Kidney epithelial cell (primary cell): ENCODE results near the gene CASD1. TPM values are rescaled to one million over a fixed set of nuclear protein-coding genes. Genes with fewer than 3 reads are reported as not detected.
A peak's percentile ranks its signal among the peaks of the same experiment; 100 is the strongest.

Experiments used
- DNase-seq: peaks from one replicate; pipeline ENCODE4 v3.0.0-alpha.2; 2010; ENCODE audit warnings: low read depth
- H3K27me3 ChIP-seq: 2 replicates; pipeline ENCODE4 v1.6.0; 2011; ENCODE audit warnings: low read length; ENCODE audit not compliant: control insufficient read depth, insufficient read depth
- H3K36me3 ChIP-seq: 2 replicates; pipeline ENCODE4 v1.5.1; 2011; ENCODE audit warnings: low read length; ENCODE audit not compliant: control insufficient read depth, insufficient read depth
- H3K4me3 ChIP-seq: 2 replicates; pipeline ENCODE4 v1.5.1; 2011; ENCODE audit warnings: low read depth, mild to moderate bottlenecking, control low read depth, low read length
- total RNA-seq: library from RNA; depleted of rRNA; stranded (reverse); fragments of >200 nt; gene quantifications from 2 replicates; pipeline ENCODE4 v1.2.3, GENCODE V29; 2015
- TF ChIP-seq, protein P1 (sequence below): IDR thresholded peaks from 2 replicates; pipeline ENCODE4 v1.5.1; 2011; ENCODE audit warnings: mild to moderate bottlenecking, moderate library complexity, low read length, control low read depth, inconsistent platforms; ENCODE audit not compliant: insufficient read depth, poor library complexity, severe bottlenecking

The CASD1 gene
- total RNA-seq, 1 donor from 2014 or later = 15.8 TPM

DNA sequence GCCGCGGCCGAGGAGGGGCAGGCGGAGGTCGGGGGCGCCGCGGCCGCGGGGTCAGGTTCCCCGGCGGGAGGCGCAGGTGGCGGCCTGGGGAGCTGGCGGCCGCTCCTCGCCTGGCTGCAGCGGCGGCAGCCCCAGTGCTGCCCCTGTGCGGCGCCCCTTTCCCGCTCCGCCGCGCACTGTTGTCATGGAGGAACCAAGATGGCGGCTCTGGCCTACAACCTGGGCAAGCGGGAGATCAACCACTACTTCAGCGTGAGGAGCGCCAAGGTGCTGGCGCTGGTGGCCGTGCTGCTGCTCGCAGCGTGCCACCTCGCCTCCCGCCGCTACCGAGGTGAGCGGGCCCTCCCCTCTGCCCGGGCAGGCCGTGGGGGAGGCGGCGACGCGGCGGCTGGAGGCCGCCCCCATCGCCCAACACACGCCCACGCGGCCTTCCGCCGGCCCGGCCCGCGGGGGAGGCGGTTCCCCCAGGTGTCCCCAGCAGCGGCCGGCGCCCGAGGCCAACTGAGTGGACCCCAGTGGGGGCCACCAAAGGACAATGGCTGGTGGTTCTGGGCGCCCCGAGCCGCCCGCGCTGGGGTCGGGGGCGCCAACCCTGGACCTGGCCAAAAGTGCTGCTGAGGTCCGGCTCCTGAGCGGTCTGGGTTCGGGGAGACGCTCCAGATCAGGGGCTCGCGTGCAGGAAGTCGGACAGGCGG is 425 bp downstream of the CASD1 start:
- TF ChIP-seq, protein P1, sequence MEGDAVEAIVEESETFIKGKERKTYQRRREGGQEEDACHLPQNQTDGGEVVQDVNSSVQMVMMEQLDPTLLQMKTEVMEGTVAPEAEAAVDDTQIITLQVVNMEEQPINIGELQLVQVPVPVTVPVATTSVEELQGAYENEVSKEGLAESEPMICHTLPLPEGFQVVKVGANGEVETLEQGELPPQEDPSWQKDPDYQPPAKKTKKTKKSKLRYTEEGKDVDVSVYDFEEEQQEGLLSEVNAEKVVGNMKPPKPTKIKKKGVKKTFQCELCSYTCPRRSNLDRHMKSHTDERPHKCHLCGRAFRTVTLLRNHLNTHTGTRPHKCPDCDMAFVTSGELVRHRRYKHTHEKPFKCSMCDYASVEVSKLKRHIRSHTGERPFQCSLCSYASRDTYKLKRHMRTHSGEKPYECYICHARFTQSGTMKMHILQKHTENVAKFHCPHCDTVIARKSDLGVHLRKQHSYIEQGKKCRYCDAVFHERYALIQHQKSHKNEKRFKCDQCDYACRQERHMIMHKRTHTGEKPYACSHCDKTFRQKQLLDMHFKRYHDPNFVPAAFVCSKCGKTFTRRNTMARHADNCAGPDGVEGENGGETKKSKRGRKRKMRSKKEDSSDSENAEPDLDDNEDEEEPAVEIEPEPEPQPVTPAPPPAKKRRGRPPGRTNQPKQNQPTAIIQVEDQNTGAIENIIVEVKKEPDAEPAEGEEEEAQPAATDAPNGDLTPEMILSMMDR = peak; percentile 8
- Histone ChIP-seq H3K36me3 (no peaks in the 10 kb centered on the region), H3K27me3 (no peaks in the 10 kb centered on the region), H3K4me3 (peak overlapping the region; percentile 87)
- no peak for DNase-seq

DNA sequence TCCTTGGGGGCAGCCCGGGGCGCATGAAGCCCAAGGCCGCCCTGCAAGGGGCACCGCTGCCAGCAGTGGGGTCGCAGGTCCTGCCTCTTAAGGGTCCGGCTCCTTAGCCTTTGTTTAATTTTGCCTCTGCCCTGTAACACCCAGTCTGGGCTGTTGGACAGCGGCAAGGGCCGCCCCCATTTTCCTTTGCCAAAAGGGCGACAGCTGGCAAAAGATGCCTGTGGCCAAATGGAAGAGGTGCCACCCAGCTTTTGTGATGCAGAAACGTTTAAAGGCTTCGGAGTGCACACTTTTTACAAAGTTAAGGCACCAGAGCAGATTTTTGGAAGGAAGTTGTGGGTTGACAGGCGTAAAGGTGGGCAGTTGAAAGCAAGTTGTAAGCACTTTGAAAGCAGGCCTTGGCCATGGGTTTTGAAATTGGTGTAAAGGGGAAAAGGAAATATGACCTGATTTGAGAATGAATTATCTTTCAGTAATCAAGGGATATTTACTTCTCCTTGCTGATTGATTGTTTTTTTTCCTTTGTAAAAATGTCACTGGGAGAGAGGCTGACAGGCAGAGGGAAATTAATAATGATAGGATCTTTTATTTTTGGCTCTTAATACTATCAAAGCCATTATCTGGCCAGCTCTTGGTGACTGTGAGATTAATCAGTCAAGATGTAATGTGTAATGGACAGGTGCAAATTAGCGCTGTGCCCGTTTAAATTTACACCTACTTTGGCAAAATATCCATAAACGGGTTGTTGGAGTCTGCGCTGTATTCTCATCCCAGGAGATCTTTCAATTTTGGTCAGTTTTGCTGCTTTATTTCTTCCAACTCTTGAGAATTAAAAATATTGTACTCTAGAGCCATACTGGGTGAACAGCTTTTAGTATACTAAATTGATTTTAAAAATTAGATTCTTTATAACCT is 1.2 kb downstream of the CASD1 start:
- no peak for DNase-seq

DNA sequence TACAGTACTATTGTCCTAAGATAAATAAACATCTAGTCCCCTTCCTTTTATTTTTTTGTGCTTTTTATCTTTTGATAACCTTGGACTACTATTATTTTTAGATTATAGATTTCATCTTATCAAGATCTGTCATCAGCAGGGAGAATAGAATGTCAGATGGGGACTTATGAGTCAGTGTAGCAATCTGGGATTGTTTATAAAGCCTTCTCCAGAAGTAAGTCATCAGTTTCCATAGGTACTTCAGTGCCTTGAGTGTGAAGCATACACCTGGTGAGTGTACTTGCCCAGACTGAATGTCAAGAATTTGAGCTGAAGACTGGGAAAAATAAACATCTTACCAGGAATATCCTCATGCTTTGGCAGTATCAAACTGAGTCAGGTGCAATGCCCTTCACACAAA is 2.1 kb downstream of the CASD1 start:
- TF ChIP-seq, protein P1 = no peak
- DNase-seq = peak; percentile 42
- no peaks in the 10 kb centered on the region for H3K27me3 ChIP-seq
- no peaks in the 10 kb centered on the region for H3K36me3 ChIP-seq
- no peak overlapping the region for H3K4me3 ChIP-seq

More for the DNA sequence above, 1.2 kb downstream of the CASD1 start:
- Histone ChIP-seq H3K4me3 (peak overlapping the region; percentile 87), H3K36me3 (no peaks in the 10 kb centered on the region), H3K27me3 (no peaks in the 10 kb centered on the region)
- TF ChIP-seq, protein P1 = no peak

DNA sequence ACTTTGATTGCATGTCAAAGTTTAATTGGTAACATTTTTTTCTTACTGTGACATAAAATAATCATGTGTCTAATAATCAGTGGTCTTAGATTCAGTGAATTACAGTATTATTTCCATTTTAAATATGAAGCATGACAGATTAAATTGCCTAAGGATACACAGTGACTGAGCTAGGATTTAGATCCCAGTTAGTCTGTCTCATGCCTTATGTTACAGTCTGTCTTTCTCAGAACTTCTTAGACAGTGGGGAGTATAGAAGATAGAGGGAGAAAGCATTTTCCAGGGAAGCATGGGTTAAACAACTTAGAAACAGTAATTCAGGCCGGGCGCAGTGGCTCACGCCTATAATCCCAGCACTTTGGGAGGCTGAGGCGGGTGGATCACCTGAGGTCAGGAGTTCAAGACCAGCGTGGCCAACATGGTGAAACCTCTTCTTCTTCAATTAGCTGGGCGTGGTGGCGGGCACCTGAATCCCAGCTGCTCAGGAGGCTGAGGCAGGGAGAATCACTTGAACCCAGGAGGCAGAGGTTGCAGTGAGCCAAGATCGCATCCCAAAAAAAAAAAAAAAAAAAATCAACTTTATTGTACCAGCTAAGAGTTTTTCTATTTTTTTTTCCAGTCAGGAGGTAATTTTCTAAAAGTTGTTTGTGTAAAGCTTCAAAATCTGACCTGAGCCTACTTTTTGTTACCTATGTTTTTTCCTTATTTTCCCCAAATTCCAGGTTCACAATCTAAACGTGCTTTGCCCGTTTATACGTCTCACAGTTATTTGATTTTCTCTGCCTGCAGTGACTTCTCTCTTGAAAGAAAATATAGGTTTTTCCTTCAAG is 3.3 kb downstream of the CASD1 start:
- H3K36me3 ChIP-seq = no peaks in the 10 kb centered on the region
- no peak overlapping the region for H3K4me3 ChIP-seq
- no peak for DNase-seq
- H3K27me3 ChIP-seq = no peaks in the 10 kb centered on the region
- TF ChIP-seq, protein P1 = no peak

DNA sequence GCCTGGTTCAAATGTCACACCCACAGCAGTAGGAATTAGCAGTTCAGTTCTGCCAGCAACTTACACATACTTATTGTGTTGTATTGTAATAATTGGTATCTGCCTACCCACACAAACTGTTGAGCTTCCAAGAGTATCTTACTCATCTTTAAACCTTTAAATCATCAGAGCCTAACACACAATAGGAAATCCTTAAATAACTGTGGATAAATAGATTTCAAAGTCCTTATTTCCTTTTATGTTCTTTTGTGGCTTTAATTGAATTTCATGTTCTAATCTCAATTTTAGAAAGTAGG is 3.9 kb downstream of the CASD1 start:
- no peak for DNase-seq
- TF ChIP-seq, protein P1 = no peak
- Histone ChIP-seq H3K4me3 (no peak overlapping the region), H3K27me3 (no peaks in the 10 kb centered on the region), H3K36me3 (no peaks in the 10 kb centered on the region)
